Keratinocyte (primary cell): ENCODE data around the gene ARHGAP18. TPM values are rescaled to one million over a fixed set of nuclear protein-coding genes. Genes with fewer than 3 reads are reported as not detected.

Experiments
- DNase-seq: peaks from one replicate; pipeline ENCODE4 v3.0.0-alpha.2; 2011; ENCODE audit warnings: low read depth, missing footprints, low spot score
- FAIRE-seq: peaks from 2 replicates; lab custom pipeline; 2011; peaks lifted over from hg19 to GRCh38; lab: Jason Lieb, UNC
- H2AFZ ChIP-seq: 2 replicates; pipeline ENCODE4 v1.6.0; 2012; ENCODE audit warnings: low read length, control low read depth, inconsistent platforms; ENCODE audit not compliant: control insufficient read depth
- H3K27ac ChIP-seq: 2 replicates; pipeline ENCODE4 v1.5.1; 2011; ENCODE audit warnings: low read length; ENCODE audit not compliant: control insufficient read depth, insufficient read depth
- H3K27me3 ChIP-seq: 3 replicates; pipeline ENCODE4 v1.6.0; 2011; ENCODE audit warnings: low read length; ENCODE audit not compliant: control insufficient read depth, insufficient read depth; ENCODE audit errors: extremely low read depth
- H3K36me3 ChIP-seq, 2 experiments: 2 replicates in 1 of 2; 3 replicates in 1 of 2; pipeline ENCODE4 v1.5.1; 2011; ENCODE audit warnings: low read length in 2 of 2, mild to moderate bottlenecking in 1 of 2; ENCODE audit not compliant: control insufficient read depth in 2 of 2, insufficient read depth in 2 of 2; ENCODE audit errors: extremely low read depth in 1 of 2
- H3K4me1 ChIP-seq: 3 replicates; pipeline ENCODE4 v1.5.1; 2011; ENCODE audit warnings: low read length; ENCODE audit not compliant: control insufficient read depth, insufficient read depth; ENCODE audit errors: extremely low read depth
- H3K4me2 ChIP-seq: 3 replicates; pipeline ENCODE4 v1.6.0; 2011; ENCODE audit warnings: low read depth, low read length; ENCODE audit not compliant: control insufficient read depth, insufficient read depth; ENCODE audit errors: extremely low read depth
- H3K4me3 ChIP-seq, 3 experiments: fragments of 200-600 bp in 1 of 3; sonication (generic) in 1 of 3; 2 replicates in 2 of 3; 3 replicates in 1 of 3; pipeline ENCODE4 v1.5.1; 2011 to 2016; ENCODE audit warnings: low read length in 3 of 3, mild to moderate bottlenecking in 3 of 3, control low read depth in 2 of 3, inconsistent platforms in 1 of 3, low read depth in 1 of 3, mixed read lengths in 1 of 3, mixed run types in 1 of 3, moderate library complexity in 1 of 3; ENCODE audit not compliant: control insufficient read depth in 2 of 3, insufficient read depth in 2 of 3; ENCODE audit errors: extremely low read depth in 1 of 3
- H3K79me2 ChIP-seq: 2 replicates; pipeline ENCODE4 v1.6.0; 2012; ENCODE audit warnings: low read length; ENCODE audit not compliant: control insufficient read depth, insufficient read depth
- H3K9ac ChIP-seq: 3 replicates; pipeline ENCODE4 v1.6.0; 2011; ENCODE audit warnings: low read length; ENCODE audit not compliant: control insufficient read depth, insufficient read depth; ENCODE audit errors: extremely low read depth
- H3K9me1 ChIP-seq: 3 replicates; pipeline ENCODE4 v1.6.0; 2011; ENCODE audit warnings: low read length; ENCODE audit not compliant: control insufficient read depth, insufficient read depth; ENCODE audit errors: extremely low read depth
- H3K9me3 ChIP-seq: 2 replicates; pipeline ENCODE4 v1.5.1; 2012; ENCODE audit warnings: low read depth, low read length; ENCODE audit not compliant: control insufficient read depth
- H4K20me1 ChIP-seq: 3 replicates; pipeline ENCODE4 v1.6.0; 2011; ENCODE audit warnings: low read length; ENCODE audit not compliant: control insufficient read depth, insufficient read depth; ENCODE audit errors: extremely low read depth
- EZH2 ChIP-seq: IDR thresholded peaks from one replicate; pipeline ENCODE4 v1.6.1; 2012; ENCODE audit warnings: inconsistent platforms, mild to moderate bottlenecking, low read length, moderate library complexity
- dilution Hi-C: fragments of 300-500 bp; cut with MboI; formaldehyde crosslinking; loops from one replicate; pipeline ENCODE4 v1.7.0; 2020; ENCODE audit warnings: low sequenced_read_pairs; ENCODE audit not compliant: extremely low pct_ligation_motif_present
- polyA plus RNA-seq, 5 experiments: library from polyadenylated mRNA; depleted of rRNA in 3 of 5; stranded (reverse) in 3 of 5; stranded (forward) in 1 of 5; unstranded in 1 of 5; fragments of >200 nt; gene quantifications; 1 replicate in 1 of 5; 2 replicates in 3 of 5; 3 replicates in 1 of 5; pipeline versions ENCODE4 v1.2.1 to v1.2.3, GENCODE V29; 2011 to 2012; ENCODE audit warnings: missing spikeins in 2 of 5, low read depth in 1 of 5, low replicate concordance in 1 of 5
- TF ChIP-seq, protein P1 (sequence below), 3 experiments: IDR thresholded peaks in 1 of 3; conservative IDR thresholded peaks in 1 of 3; optimal IDR thresholded peaks in 1 of 3; 2 replicates in 2 of 3; 3 replicates in 1 of 3; pipeline versions ENCODE3 to v1.5.1; 2011; ENCODE audit warnings: low read length in 3 of 3, mild to moderate bottlenecking in 3 of 3, moderate library complexity in 2 of 3, control low read depth in 1 of 3, inconsistent platforms in 1 of 3; ENCODE audit not compliant: insufficient read depth in 2 of 3; ENCODE audit errors: extremely low read depth in 1 of 3

ARHGAP18 gene
- polyA plus RNA-seq, 1 donor (not counting 4 experiments of a cell fraction or from before 2014, with no cell fraction given), result 17.7 TPM

DNA sequence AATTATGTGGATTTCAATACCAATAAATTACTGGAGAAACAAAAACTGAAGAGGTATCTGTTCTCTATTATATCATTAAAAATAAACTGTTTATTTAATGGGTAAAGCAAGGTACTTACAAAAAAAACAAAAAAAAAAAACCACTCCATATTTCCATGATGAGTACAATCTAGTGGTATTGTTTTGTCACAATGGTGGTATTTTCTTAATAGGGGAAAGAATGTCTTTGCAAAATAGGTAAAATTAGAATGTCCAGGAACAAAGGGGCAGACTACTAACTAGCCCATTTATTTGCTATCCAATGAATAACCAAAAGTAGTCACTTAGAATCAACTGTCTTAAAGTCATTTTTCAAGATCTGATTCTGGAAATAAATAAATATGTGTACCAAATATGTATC lies 92.0 kb downstream of the ARHGAP18 start:
- dilution Hi-C loops, result no loop called here
- Histone ChIP-seq H3K36me3 (peaks cover 4 to 8% of the 10 kb centered on the region in 2 experiments), H3K27ac (no peak overlapping the region), H3K4me3 (no peak overlapping the region), H3K27me3 (no peaks in the 10 kb centered on the region), H3K4me2 (no peak overlapping the region), H3K4me1 (peaks cover 8% of the 10 kb centered on the region), H3K9ac (no peak overlapping the region), H2AFZ (no peak overlapping the region), H3K79me2 (no peaks in the 10 kb centered on the region), H3K9me1 (no peaks in the 10 kb centered on the region), H4K20me1 (no peaks in the 10 kb centered on the region), H3K9me3 (no peaks in the 10 kb centered on the region)
- FAIRE-seq (no peak), DNase-seq (no peak)
- TF ChIP-seq, protein P1, sequence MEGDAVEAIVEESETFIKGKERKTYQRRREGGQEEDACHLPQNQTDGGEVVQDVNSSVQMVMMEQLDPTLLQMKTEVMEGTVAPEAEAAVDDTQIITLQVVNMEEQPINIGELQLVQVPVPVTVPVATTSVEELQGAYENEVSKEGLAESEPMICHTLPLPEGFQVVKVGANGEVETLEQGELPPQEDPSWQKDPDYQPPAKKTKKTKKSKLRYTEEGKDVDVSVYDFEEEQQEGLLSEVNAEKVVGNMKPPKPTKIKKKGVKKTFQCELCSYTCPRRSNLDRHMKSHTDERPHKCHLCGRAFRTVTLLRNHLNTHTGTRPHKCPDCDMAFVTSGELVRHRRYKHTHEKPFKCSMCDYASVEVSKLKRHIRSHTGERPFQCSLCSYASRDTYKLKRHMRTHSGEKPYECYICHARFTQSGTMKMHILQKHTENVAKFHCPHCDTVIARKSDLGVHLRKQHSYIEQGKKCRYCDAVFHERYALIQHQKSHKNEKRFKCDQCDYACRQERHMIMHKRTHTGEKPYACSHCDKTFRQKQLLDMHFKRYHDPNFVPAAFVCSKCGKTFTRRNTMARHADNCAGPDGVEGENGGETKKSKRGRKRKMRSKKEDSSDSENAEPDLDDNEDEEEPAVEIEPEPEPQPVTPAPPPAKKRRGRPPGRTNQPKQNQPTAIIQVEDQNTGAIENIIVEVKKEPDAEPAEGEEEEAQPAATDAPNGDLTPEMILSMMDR (optimal IDR thresholded peaks at IDR 0.05 in 1 of 3, IDR thresholded peaks at IDR 0.05 in 1 of 3, conservative IDR thresholded peaks at IDR 0.05 in 1 of 3; ENCODE audit: extremely low read depth in 1 of 3, insufficient read depth in 2 of 3, low read length in 3 of 3), result no peak
- no peak for TF ChIP-seq EZH2

DNA sequence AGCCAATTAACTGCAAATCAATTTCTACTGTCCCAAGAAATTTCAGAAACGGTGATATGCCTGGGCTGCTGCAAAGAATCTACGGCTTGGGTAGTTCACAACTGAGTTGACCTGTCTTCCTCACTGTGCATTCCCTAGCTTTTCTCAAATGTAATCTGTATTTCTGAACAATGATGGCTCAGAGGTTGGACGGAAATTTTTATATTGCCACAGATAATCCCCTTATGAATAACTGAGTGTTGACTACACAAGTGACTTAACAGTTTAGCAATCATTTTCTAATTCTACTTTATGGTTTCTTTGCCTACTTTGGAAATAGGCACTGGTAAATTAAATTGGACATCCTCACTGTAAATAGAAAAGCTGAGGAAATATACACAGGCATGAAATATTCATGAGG lies 94.5 kb downstream of the ARHGAP18 start:
- Histone ChIP-seq H3K79me2 (no peaks in the 10 kb centered on the region), H3K4me3 (no peak overlapping the region), H3K9me1 (no peaks in the 10 kb centered on the region), H3K9me3 (no peaks in the 10 kb centered on the region), H3K36me3 (peaks cover 4 to 8% of the 10 kb centered on the region in 2 experiments), H3K27ac (no peak overlapping the region), H3K4me1 (peaks cover 5% of the 10 kb centered on the region), H3K9ac (no peak overlapping the region), H3K27me3 (no peaks in the 10 kb centered on the region), H4K20me1 (no peaks in the 10 kb centered on the region), H3K4me2 (no peak overlapping the region), H2AFZ (no peak overlapping the region)
- no peak for DNase-seq
- TF ChIP-seq EZH2, result no peak
- TF ChIP-seq, protein P1 (optimal IDR thresholded peaks at IDR 0.05 in 1 of 3, IDR thresholded peaks at IDR 0.05 in 1 of 3, conservative IDR thresholded peaks at IDR 0.05 in 1 of 3; ENCODE audit: extremely low read depth in 1 of 3, insufficient read depth in 2 of 3, low read length in 3 of 3), result no peak
- peak; percentile 17 for FAIRE-seq
- dilution Hi-C loops, result no loop called here
